SJCRH30 (cell line): Measurements from ENCODE around the gene ZNF20. TPM values are rescaled to one million over a fixed set of nuclear protein-coding genes. Genes with fewer than 3 reads are reported as not detected.
A peak's percentile ranks its signal among the peaks of the same experiment; 100 is the strongest.
"Not testable (repeated sequence)": the region's sequence is repeated elsewhere in the genome, so short reads cannot be mapped to it uniquely, and the experiment has no call there.

Experiments used
- DNase-seq, 2 experiments: peaks; one replicate each; pipeline ENCODE4 v3.0.0-alpha.2; 2015 to 2020
- H3K27ac ChIP-seq: fragments of 250-450 bp; sonication (Bioruptor Pico); 2 replicates; pipeline ENCODE4 v1.5.1; 2020; ENCODE audit warnings: mild to moderate bottlenecking, moderate library complexity
- H3K27me3 ChIP-seq: fragments of 250-450 bp; sonication (Bioruptor Pico); 2 replicates; pipeline ENCODE4 v1.5.1; 2020; ENCODE audit warnings: mild to moderate bottlenecking, moderate library complexity
- H3K36me3 ChIP-seq: fragments of 250-450 bp; sonication (Bioruptor Pico); 2 replicates; pipeline ENCODE4 v1.5.1; 2020; ENCODE audit warnings: mild to moderate bottlenecking, moderate library complexity
- H3K4me1 ChIP-seq: fragments of 250-450 bp; sonication (Bioruptor Pico); 2 replicates; pipeline ENCODE4 v1.5.1; 2020; ENCODE audit warnings: mild to moderate bottlenecking, moderate library complexity
- H3K4me3 ChIP-seq: fragments of 250-450 bp; sonication (Bioruptor Pico); 2 replicates; pipeline ENCODE4 v1.5.1; 2020; ENCODE audit warnings: mild to moderate bottlenecking, moderate library complexity
- H3K9me3 ChIP-seq: fragments of 250-450 bp; sonication (Bioruptor Pico); replicated peaks from 2 replicates; pipeline ENCODE4 v1.5.1; 2020; ENCODE audit warnings: mild to moderate bottlenecking, moderate library complexity
- total RNA-seq: library from RNA; depleted of rRNA; stranded (reverse); fragments of >200 nt; shearing (Covaris generic); gene quantifications from 2 replicates; pipeline ENCODE4 v1.2.3, GENCODE V29; 2014

ZNF20 gene
- total RNA-seq, 1 experiment from 2014 or later: 9.2 TPM

DNA sequence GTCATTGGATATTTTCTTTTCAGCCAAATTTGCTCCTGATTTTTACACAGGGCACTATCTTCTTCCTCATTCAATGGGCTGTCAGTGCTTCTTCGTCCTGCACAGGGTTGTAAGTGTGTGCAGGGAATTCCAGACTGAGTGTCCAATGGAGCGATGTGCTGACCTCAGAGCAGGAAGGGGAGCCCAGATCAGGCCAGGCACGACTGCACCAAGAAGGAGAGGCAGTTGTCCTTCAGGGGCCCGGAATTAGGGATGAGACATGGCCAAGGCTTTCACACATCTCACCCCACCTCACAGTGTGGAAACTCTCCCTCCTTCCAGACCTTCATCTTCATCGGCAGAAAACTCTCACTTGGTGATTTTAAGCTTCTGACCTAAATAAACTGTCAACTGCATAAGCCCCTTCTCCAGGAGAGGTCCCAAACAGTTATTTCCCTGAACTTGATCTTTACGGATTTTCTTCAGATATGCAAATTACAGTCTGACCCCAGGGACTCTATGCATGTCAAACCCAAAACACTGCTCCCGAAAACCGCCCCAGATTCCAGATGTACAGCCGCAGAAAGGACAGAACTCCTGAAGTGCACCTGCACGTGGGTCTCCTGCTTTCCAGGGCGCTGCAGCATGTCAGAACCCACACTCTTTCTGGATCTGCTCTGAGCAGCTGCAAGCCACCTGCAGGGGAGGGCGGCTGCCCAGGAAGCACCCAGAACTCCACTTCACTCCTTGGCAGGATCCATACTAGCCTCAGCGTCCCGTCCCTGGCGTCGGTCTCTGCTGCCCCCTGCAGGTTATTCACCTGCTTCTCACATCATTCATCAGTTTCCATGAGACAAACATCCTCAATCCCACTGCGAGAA is 625 bp upstream of the ZNF20 start:
- Histone ChIP-seq H3K4me3 (peak overlapping the region; percentile 76), H3K36me3 (peaks cover 50% of the 10 kb centered on the region), H3K27ac (no peak overlapping the region), H3K27me3 (no peaks in the 10 kb centered on the region), H3K9me3 (peaks cover 10% of the 10 kb centered on the region), H3K4me1 (peaks cover 3% of the 10 kb centered on the region)
- DNase-seq: peak; percentile 86 to 95

DNA sequence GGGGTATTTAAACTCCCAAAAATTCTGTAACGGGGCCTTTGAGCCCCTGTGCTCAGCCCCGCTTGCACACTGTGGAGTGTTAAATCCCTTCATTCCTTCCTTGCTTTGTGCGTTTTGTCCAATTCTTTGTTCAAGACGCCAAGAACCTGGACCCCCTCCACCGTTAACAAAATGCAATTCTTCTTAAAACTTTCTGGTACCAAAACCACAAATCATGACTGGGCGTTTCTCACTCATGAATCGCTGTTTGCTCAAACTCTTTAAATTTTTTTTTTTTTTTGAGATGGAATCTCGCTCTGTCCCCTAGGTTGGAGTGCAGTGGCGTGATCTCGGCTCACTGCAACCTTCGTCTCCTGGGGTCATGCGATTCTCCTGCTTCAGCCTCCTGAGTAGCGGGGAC is 881 bp downstream of the ZNF20 start:
- Histone ChIP-seq H3K27ac (no peak overlapping the region), H3K27me3 (no peaks in the 10 kb centered on the region), H3K4me3 (peak overlapping the region; percentile 76), H3K9me3 (peaks cover 3% of the 10 kb centered on the region; the same call in 1 of the 2 replicates), H3K36me3 (peaks cover 50% of the 10 kb centered on the region), H3K4me1 (peaks cover 3% of the 10 kb centered on the region)
- DNase-seq: no peak

GRCh38 chr19:12137221-12137940 is 2.8 kb downstream of the ZNF20 start:
- H3K9me3 ChIP-seq: peaks cover 17% of the 10 kb centered on the region
- H3K27ac ChIP-seq: no peak overlapping the region
- H3K36me3 ChIP-seq: peaks cover 58% of the 10 kb centered on the region
- H3K4me1 ChIP-seq: peaks cover 3% of the 10 kb centered on the region
- H3K27me3 ChIP-seq: no peaks in the 10 kb centered on the region
- peak in 1 of 2 experiments; percentile 36 for DNase-seq
- H3K4me3 ChIP-seq: no peak overlapping the region

DNA sequence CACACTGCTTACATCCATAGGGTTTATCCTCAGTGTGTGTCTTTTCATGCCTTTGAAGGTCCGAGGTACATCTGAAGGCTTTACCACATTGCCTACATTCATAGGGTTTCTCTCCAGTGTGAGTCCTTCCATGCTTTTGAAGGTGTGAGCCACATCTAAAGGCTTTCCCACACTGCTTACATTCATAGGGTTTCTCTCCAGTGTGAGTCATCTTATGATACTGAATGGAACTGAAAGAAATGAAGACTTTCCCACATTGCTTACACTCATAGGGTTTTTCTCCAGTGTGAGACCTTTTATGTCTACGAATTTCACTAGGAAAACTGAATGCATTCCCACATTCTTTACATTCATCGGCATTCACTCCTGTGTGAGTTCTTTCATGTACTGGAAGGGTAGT is 7.1 kb downstream of the ZNF20 start:
- no peak overlapping the region for H3K4me3 ChIP-seq
- DNase-seq: peak in 1 of 2 experiments; percentile 18
- H3K27me3 ChIP-seq: no peaks in the 10 kb centered on the region
- H3K9me3 ChIP-seq: peaks cover 33% of the 10 kb centered on the region
- peaks cover 67% of the 10 kb centered on the region for H3K36me3 ChIP-seq
- no peaks in the 10 kb centered on the region for H3K4me1 ChIP-seq
- no peak overlapping the region for H3K27ac ChIP-seq

- Histone ChIP-seq H3K4me1 (no peaks in the 10 kb centered on the region), H3K36me3 (peaks cover 12% of the 10 kb centered on the region), H3K4me3 (no peak overlapping the region), H3K27ac (no peak overlapping the region), H3K9me3 (peaks cover 16% of the 10 kb centered on the region), H3K27me3 (no peaks in the 10 kb centered on the region)
- DNase-seq: peak in 1 of 2 experiments; percentile 58
Measured at GRCh38 chr19:12126707-12127106, 13.4 kb downstream of the ZNF20 start.

GRCh38 chr19:12117201-12117970 is 22.8 kb downstream of the ZNF20 start:
- peaks cover 44% of the 10 kb centered on the region for H3K36me3 ChIP-seq
- H3K27ac ChIP-seq: no peak overlapping the region
- DNase-seq: no peak
- no peaks in the 10 kb centered on the region for H3K27me3 ChIP-seq
- H3K4me1 ChIP-seq: 0 out of 2 replicates have a peak, but pooled peaks cover 3% of the 10 kb centered on the region
- H3K9me3 ChIP-seq: peaks cover 20% of the 10 kb centered on the region
- H3K4me3 ChIP-seq: no peak overlapping the region

- no peak for DNase-seq
- H3K27ac ChIP-seq: peak overlapping the region; percentile 45; the same call in 1 of the 2 replicates
- peaks cover 76% of the 10 kb centered on the region for H3K36me3 ChIP-seq
- peaks cover 49% of the 10 kb centered on the region for H3K9me3 ChIP-seq
- no peaks in the 10 kb centered on the region for H3K27me3 ChIP-seq
- no peak overlapping the region for H3K4me3 ChIP-seq
- H3K4me1 ChIP-seq: peaks cover 8% of the 10 kb centered on the region; the same call in 1 of the 2 replicates
Measured at GRCh38 chr19:12113121-12113520, 27.0 kb downstream of the ZNF20 start.

DNA sequence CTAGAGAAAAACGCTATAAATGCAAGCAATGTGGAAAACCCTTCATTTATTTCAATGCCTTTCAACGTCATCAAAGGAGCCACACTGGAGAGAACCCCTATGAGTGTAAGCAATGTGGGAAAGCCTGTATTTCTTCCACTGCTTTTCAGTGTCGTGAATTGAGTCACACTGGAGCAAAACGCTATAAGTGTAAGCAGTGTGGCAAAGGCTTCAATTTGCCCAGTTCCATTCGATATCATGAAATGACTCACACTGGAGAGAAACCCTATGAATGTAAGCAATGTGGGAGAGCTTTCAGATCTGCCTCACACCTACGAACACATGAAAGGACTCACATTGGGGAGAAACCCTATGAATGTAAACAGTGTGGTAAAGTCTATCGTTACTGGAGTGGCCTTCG is 27.4 kb downstream of the ZNF20 start:
- Histone ChIP-seq H3K27me3 (no peaks in the 10 kb centered on the region), H3K4me3 (no peak overlapping the region), H3K9me3 (peaks cover 49% of the 10 kb centered on the region), H3K4me1 (peaks cover 8% of the 10 kb centered on the region; the same call in 1 of the 2 replicates), H3K27ac (peak overlapping the region; percentile 45; the same call in 1 of the 2 replicates), H3K36me3 (peaks cover 76% of the 10 kb centered on the region)
- no peak for DNase-seq

DNA sequence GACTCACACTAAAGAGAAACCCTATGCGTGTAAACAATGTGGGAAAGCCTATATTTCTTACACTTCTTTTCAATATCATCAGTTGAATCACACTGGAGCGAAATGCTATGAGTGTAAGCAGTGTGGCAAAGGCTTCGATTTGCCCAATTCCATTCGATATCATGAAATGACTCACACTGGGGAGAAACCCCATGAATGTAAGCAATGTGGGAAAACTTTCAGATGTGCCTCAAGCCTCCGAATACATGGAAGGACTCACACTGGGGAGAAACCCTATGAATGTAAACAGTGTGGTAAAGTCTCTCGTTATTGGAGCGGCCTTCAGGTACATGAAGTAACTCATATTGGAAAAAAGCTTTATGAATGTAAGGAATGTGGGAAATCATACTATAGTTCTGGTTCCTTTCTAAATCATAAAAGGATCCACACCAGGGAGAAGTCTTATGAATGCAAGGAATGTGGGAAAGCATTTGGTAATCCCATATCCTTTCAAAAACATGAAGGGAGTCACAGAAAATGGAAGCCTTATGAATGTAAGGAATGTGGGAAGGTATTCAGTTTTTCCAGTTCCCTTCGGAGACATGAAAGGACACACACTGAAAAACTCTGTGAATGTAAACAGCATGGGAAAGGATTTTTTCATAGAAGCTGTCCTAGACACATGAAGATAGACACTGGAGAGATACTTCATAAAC is 28.1 kb downstream of the ZNF20 start:
- no peaks in the 10 kb centered on the region for H3K27me3 ChIP-seq
- H3K9me3 ChIP-seq: peaks cover 49% of the 10 kb centered on the region
- H3K4me1 ChIP-seq: peaks cover 8% of the 10 kb centered on the region; the same call in 1 of the 2 replicates
- peak overlapping the region; percentile 45 for H3K27ac ChIP-seq
- H3K4me3 ChIP-seq: no peak overlapping the region
- DNase-seq: no peak
- H3K36me3 ChIP-seq: peaks cover 74% of the 10 kb centered on the region

DNA sequence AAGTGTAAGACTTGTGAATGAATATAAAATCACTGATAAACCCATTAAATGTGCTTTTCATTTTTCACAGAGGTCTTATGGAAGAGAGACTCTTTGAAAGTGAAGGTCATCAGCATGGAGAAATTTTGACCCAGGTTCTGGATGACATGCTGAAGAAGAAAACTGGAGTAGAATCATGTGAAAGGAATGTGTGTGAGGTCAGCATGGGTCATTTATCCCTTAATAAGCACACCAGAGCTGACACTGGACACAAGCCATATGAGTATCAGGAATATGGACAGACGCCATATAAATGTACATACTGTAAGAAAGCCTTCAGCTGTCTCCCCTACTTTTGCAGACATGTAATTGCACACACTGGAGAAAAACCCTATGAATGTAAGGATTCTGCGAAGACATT is 29.0 kb downstream of the ZNF20 start:
- DNase-seq: no peak
- Histone ChIP-seq H3K27ac (no peak overlapping the region), H3K4me3 (no peak overlapping the region), H3K9me3 (peaks cover 50% of the 10 kb centered on the region), H3K27me3 (no peaks in the 10 kb centered on the region), H3K36me3 (peaks cover 74% of the 10 kb centered on the region), H3K4me1 (peaks cover 8% of the 10 kb centered on the region; the same call in 1 of the 2 replicates)

DNA sequence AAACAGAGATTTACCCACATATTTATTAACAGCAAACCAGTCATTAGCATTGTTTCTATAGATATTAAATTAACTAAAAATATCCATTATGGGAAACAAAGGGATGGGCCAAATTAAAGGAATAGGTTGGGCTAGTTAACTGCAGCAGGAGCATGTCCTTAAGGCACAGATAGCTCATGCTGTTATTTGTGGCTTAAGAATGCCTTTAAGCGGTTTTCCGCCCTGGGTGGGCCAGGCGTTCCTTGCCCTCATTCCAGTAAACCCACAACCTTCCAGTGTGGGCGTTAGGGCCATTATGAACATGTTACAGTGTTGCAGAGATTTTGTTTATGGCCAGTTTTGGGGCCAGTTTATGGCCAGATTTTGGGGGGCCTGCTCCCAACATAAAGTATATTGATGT is 36.2 kb downstream of the ZNF20 start:
- not testable (repeated sequence) for DNase-seq, H3K4me3 ChIP-seq, H3K27ac ChIP-seq, H3K4me1 ChIP-seq, H3K27me3 ChIP-seq
- H3K9me3 ChIP-seq: peaks cover 28% of the 10 kb centered on the region
- H3K36me3 ChIP-seq: peaks cover 17% of the 10 kb centered on the region

DNA sequence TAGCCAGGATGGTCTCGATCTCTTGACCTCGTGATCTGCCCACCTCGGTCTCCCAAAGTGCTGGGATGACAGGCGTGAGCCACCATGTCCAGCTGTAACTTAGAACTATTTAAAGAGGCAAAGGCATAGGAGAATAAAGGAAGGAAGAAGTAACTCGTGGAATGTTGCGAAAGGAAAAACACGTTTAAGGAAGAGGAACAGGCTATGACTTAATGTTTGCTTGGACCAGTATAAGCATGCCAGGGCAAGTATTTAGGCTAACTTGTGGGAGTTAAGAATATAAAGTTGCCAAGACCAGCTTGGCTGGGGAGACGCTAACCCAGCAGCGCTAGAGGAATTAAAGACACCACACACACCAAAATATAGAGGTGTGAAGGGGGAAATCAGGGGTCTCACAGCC is 42.1 kb downstream of the ZNF20 start:
- Histone ChIP-seq H3K27ac (no peak overlapping the region), H3K4me3 (no peak overlapping the region), H3K9me3 (peaks cover 21% of the 10 kb centered on the region), H3K4me1 (no peaks in the 10 kb centered on the region), H3K27me3 (no peaks in the 10 kb centered on the region), H3K36me3 (peaks cover 38% of the 10 kb centered on the region)
- DNase-seq: no peak

- Histone ChIP-seq H3K4me1 (no peaks in the 10 kb centered on the region), H3K36me3 (peaks cover 38% of the 10 kb centered on the region), H3K4me3 (no peak overlapping the region), H3K27ac (no peak overlapping the region), H3K27me3 (no peaks in the 10 kb centered on the region), H3K9me3 (peaks cover 14% of the 10 kb centered on the region)
- DNase-seq: no peak
Measured at GRCh38 chr19:12095111-12095790, 44.9 kb downstream of the ZNF20 start.
